GM19438 (cell line): Measurements from ENCODE around the gene GALNT2.

Experiments used
- ATAC-seq: cut with Tn5 transposase; IDR thresholded peaks from one replicate; pipeline ENCODE4 v1.9.1; 2021; ENCODE audit warnings: low read depth; ENCODE audit not compliant: unreplicated experiment

GALNT2 gene

DNA sequence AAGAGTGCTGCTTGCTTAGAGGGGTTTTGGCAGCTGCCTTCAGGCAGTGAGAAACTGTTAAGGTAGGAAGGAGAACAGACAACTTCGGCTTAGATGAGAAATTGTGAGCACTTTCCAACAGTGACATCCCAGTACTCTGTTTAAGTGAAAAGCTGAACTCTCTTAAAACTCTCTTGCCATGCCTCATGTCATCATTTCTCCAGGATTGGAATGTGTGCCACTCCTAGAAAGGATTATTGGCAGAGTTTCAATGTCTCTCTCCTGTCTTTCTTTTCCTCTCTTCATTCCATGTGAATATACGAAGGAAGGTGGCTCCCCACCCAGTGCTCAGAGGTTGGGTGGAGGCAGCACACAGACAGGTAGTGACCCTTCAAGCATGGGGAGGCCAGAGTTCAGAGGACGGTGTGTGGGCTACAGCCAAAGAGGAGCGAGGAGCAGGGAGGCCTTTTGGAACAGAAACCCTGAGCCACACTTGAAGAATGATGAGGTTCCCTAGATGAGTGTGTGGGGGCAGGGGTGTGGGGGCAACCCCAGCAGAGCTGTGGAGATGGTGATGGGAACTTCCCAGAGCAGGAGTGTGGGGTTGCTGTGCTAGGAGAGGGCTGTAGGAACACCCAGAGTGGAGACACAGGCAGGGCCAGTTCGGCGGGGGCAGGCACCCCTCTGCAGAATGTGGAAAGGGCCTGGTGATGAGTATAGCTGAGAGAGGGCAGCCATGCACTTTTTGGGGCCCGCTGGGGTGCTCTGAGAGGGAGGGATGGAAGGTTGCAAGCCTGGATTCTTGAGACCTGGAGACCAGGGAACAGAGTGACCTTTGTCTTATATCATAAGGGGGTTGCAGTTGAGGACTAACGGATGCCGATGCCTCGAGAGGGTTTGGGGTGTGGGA is 58.8 kb downstream of the GALNT2 start:
- ATAC-seq: no peak

DNA sequence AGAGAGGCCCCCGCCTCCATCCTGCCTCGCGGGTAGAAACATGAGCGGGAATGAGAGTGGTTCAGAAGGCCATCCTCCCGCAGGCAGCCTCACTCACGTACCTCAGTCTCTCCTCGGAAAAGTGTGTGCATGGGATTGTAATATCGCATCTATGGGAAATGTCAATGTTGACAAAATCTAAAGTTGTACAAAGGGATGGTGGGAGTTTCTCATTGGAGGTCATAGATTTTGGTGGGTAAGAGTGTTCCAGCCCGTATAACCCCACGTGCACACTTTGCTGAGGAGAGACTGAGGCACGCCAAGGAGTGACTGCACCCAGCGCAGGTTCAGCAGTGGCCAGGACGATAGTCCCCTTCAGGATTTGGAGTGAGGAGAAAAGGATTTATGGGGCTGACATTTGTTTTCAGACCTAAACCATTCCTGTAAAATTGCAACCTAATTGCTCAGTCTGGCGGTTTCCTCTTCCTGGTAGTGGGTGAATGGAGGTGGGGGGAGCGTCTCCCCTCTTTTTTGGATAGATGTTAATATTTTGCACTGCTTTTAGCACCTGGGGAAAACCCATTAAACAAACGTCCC is 59.6 kb downstream of the GALNT2 start:
- ATAC-seq: no peak

DNA sequence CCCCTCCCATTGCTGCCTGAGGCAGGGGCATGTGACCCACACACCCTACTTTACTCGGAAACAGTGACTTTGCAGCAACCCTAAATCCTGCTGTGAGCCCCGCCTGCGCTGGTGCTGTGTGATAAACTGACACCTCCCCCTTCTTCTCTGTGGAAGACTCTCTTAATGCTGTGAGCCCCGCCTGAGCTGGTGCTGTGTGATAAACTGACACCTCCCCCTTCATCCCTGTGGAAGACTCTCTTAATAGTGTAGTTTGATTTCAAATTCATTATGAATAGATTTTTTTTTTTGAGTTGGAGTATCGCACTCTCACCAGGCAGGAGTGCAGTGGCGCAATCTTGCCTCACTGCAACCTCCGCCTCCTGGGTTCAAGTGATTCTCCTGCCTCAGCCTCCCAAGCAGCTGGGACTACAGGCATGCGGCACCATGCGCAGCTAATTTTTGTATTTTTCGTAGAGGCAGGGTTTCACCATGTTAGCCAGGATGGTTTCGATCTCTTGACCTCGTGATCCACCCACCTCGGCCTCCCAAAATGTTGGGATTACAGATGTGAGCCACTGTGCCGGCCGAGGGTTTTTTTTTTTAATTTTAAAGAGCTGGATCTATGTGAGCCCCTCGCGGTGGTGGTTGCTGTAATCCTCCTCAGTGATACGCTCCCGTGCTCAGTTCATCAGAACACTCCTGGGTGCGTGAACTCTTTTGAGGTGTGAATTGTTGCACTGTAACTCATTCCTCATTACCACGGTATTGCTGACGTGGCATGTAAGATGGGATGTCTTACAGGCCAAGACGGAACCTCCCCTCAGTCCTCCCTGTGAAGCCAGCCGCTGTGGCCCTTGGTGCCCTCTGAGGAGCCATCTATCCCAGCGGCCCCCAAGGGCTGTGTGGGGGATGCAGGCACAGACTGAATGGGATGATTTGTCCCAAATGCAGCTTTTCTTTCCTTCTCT is 60.3 kb downstream of the GALNT2 start:
- no peak for ATAC-seq

DNA sequence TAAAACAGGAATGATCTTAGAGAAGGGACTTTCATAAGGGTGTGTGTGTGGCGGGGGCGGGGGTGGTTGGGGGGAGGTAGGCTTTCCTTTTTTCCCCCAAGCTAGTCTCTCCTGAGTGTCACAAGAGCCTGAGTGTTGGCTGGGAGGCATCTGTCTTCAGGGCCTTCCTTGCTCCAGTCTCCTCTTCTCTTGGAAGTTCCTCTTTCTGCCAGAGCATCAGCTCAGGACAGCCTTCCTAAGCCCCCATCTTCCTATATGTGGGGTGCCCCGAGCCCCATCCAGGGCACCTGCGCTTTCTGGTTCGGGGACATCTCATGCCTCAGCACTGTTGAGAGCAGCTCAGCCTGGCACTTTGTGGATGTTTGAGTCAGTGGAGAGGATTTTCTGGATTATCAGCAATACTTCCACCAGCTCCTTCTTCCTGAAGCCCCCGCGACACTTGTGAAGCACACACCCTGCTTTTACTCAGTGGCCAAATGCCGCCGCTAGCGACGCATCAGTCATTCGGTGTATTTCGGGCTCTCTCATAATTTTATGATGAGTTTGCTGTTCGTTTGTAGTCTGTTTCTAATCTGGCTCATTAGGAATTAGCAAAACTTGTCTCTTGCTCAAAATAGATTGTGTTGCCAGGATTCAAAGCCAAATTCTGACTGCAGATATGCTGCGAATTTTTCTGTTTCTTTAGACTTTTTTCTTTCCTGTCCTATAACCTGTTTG is 61.7 kb downstream of the GALNT2 start:
- no peak for ATAC-seq

DNA sequence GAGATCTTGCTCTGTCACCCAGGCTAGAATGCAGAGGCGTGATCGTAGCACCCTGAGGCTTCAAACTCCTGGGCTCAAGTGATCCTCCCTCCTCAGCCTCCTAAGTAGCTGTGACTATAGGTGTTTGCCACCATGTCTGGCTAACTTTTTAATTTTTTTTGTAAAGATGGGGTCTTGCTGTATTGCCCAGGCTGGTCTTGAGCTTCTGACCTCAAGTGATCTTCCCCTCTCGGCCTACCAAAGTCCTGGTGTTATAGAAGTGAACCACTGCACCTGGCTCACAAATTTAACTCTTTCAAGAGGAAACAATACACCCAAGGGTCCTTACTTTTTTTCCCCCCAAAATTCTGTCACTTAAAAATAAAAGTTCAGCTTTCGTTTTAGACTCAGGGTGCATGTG is 62.3 kb downstream of the GALNT2 start:
- ATAC-seq: no peak

DNA sequence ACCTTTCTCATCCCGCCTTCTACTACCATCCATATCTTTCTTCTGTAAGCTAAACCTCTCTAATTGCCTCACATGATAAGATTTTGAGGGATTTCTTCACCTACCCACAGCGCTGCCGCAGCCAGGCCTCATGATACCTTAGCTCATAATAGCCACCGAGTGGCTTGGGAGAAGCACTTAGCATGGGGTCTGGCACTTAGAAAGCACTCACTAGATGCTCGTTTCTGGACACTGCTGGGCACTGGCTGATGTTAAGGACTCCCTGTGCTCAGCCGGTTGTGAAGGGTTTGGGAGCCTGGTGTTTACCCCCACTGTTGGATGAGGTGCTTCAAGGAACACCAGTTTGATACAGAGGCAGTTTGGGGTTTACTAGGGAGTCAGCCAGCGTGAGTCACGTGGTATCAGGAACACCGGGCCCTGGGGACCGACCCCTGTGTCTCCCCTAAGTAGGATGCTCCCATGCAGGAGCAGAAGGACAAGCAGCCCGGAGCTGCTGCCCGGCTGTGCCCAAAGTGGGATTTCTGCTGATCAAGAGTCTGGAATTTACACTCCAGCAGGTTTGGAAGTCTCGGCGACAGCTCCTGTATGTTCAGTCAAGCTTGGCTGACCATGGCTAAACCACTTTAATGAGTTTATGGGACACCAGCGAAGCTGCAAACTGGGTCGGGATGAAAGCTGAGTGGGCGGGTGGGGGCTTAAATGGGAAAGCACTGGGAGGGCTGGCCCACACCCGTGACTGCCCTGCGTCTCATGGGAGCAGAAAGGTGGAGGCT is 63.3 kb downstream of the GALNT2 start:
- no peak for ATAC-seq

DNA sequence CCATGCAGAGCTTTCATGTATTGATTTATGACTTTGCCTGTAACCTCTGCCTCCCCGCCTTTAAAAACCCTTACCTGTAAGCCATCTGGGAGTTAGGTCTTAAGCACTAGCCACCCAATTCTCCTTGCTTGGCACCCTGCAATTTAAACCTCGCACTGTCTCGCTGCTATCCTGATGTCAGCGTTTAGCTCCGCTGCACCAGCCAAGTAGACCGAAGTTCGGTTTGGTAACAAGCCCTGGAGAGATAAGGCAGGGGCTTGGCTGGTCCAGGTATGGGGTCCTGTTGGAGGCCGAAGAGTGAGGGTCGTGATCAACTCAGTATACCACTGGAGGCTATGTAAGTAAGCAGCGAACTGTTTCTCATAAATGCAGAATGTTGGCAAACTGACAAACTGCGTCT is 64.4 kb downstream of the GALNT2 start:
- ATAC-seq: no peak

DNA sequence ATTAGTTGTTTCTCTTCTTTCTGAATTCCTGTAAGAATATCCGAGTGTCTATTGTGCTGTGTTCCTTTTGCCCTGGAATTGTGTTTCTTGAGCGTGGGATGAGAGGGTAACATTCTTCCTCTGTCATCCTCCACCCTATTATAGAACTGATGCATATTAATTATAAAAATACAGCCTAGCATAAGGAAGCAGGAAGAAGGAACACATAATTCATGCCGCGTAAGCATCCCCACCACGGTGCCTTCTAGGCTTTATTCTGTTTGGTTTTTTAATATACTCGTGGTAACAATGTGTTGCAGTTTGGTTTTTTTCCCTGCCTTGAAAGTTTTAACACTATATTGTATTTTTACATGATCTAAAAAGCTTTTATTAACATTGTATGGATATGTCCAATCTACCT is 65.7 kb downstream of the GALNT2 start:
- no peak for ATAC-seq

DNA sequence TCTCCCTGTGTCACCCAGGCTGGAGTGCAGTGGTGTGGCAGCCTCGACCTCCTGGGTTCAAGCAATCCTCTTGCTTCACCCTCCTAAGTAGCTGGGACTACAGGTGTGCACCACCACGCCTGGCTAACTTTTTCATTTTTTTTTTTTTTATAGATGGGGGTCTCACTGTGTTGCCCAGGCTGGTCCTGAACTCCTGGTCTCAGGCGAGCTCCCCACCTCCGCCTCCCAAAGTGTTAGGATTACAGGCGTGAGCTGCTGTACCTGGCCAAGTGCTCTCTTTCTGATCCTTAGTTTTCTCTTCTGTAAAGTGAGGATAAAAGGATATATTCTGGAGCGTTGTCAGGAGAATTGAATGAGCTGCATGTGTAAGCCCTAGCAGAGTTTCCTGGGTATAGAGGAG is 68.7 kb downstream of the GALNT2 start:
- no peak for ATAC-seq

DNA sequence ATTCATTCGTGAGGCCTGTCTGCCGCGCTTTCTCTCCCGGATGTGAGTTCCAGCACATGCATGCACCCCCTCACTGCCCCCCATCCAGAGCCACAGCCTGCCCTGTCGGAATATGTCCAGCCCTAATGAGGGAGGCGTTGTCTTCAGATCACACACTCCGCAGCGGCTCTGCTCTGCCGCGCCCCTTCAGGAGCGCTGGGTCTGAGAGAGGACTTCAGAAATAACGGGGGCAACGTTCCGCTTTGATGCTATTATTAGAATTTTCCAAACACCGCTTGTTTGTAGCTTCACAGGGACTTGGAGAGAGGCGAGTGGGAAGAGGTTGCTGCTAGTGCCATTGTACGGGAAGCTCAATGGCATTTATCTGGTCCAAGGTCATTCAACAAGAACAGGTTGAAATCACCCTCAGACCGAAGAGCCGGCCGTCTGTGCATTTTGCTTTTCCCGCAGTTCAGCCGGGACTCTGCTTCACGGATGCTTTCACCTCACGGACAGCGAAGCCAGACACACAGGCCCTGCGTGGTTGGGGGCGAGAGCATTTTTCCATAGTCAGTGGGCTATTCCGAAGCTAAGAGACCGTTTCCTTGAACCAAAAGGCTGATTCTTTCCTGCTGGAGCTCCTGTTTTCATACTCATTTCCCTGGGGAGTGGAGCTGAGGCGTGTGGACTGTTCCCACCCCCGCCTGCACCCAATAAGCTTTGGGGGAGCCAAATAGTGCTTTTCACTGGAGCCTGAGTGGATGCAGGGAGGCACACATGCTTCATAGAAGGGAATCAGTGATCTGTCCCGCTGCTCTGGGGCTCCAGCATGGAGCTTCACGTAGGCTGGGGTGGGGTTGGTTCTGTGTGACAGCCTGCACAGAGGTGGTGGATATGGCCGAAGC is 69.7 kb downstream of the GALNT2 start:
- no peak for ATAC-seq

DNA sequence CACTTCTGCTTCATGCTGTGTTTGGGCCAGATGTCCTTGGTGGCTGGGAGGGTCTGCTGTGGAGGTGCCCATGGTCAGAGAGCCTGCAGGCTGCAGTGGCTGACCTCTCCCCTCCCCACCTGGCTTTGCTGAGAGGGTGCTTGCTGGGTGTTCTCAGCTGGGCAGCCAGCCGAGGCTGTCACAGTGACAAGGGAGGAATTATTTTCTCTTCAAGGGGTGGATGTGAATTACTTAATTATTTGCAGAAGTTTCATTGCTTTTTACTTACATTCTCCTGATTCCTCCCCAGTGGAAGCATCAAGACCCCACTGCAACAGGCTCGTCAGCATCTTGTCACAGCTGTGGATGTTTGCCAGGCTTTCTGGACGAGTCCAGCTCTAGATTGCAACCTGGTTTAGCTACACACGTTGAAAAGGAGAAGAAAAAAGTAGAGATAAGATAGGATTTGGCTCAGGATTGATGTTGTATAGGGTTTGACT is 70.3 kb downstream of the GALNT2 start:
- ATAC-seq: no peak

DNA sequence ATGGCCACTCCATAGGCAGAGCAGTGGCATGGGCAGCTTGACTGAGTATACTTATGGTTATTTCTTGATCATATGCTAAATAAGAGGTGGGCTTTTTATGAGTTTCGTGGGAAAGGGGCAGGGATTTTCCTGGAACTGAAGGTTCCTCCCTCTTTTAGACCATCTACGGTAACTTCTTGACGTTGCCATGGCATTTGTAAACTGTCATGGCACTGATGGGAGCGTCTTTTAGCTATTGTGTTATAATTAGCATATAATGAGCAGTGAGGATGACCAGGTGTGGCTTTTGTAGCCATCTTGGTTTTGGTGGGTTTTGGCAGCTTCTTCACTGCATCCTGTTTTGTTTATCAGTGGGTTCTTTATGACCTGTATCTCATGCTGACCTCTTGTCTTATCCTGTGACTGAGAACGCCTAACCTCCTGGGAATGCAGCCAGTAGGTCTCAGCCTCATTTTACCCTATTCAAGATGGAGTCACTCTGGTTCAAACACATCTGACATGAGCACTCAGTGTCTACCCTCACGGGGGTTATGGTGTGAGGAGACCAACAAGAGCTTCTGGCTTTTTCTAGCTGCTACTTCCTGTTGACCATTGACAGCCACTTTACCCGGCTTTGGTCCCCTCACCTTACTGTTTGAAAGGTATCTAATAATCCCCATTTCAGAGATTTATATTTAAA is 71.7 kb downstream of the GALNT2 start:
- no peak for ATAC-seq

DNA sequence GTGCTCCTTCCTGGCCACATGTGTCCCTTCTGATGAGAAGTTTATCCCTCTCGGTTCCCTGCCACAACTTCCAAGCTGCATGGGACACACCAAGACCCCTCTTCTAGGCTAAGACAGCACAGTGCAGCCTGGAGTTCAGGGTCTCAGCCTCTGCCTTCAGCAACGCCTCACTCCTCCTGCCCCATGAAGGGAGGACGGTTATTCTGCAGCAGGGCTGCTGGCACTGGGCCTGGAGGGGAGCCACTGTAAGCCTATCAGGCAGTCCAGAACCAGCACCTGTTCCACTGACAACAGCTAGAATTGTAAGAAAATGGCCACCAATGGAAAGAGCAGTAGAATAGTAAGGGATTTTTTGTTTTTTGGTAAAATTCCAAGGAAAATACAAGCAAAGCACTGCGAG is 72.3 kb downstream of the GALNT2 start:
- ATAC-seq: no peak

DNA sequence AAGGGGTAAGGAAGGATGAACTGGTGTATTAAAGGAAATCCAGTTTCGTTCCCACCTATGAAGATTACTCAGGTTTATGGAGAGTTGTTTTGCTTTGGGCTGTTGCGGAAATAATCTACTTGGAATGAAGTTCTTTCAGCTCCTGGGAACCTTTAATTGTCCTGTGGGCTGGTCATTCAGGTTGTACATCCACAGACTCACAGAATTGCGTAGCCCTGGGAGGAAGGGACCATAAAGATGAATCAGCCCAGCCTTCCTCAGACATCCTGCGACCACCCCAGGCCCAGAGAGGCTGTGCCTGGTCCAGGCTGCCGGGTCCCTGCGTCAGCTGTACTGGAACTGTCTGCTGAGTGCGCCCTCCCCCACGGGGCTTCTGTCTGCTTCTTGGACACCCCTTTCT is 72.7 kb downstream of the GALNT2 start:
- ATAC-seq: no peak

DNA sequence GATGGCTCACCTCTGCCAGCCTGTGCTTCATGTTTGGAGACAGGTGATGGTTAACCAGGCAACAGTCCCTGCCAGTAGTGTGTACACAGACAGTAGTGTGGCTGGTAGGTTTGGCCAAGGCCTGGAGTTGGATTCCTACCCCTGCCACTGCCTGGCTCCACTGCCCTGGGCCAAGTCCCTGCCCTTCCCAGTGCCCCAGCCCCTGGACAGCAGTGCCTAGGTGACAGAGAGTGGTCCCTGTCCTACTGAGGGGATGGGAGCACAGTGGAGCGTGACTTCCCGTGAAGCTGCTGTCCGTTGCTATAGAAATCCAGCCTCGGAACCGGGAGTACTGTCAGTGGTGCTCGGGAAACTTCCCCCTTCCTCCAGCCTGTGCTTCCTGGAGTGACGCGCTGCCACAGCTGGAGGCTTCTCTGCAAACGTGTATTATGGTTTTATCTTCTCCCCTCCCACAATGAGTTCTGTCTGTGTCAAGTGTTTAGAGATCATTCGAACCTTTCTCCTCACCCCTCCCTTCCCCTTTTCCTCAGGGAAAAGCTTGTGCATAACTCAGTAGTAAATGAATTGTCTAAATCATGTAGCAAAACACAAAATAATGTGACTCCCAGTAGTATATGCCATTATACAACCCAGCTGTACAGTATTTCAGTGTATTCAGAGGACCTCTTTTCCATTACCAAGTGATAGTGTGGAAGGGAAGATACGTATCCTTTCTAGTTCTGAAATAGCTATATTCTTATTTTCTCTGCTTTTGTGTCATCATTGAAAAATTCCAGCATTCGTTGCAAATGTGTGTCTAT is 73.4 kb downstream of the GALNT2 start:
- ATAC-seq: no peak

DNA sequence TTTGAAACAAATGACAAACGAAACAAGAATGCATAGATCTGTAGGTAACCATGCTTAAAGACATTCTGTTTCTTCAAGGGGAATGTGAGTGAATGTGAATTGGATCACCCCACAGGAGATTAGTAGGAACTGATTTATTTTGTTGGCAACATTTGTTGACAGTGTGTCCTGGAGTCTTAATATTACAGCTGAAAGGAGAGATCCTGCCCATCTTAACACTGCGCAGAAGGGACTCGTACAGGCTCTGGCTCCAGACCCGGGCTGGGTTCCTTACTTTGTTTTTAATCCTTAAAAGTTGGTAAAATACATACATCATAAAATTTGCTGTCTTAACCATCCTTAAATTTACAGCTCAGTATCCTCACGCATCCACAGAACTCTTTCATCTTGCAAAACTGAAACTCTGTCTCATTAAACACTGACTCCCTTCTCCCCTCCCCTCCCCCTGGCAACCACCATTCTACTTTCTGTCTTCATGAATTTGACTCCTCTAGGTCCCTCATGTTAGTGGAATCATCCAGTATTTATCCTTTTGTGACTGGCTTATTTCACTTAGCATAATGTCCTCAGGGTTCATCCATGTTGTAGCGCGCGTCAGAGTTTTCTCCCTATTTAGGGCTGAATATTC is 74.1 kb downstream of the GALNT2 start:
- ATAC-seq: no peak
